Astrocyte of the spinal cord (primary cell): ENCODE data around the gene NCAPG.

Source experiments
- DNase-seq: peaks from one replicate; pipeline ENCODE4 v3.0.0; 2011; ENCODE audit warnings: low read depth, low spot score
- H3K4me3 ChIP-seq: 2 replicates; pipeline ENCODE4 v1.5.1; 2011; ENCODE audit warnings: low read depth, mild to moderate bottlenecking, low read length, moderate library complexity
- CTCF ChIP-seq: IDR thresholded peaks from 2 replicates; pipeline ENCODE4 v1.5.1; 2012; ENCODE audit warnings: low read depth, mild to moderate bottlenecking, low read length, inconsistent platforms
- in situ Hi-C: cut with HindIII; loops from 2 replicates; pipeline ENCODE4 v1.10.0; 2017; ENCODE audit warnings: low sequenced_read_pairs

NCAPG gene

GRCh38 chr4:17884511-17884910 is 73.7 kb downstream of the NCAPG start:
- no peak for DNase-seq
- TF ChIP-seq CTCF = no peak
- in situ Hi-C loops = no loop called here
- H3K4me3 ChIP-seq = no peak overlapping the region

- H3K4me3 ChIP-seq = no peak overlapping the region
- in situ Hi-C loops = no loop called here
- TF ChIP-seq CTCF = no peak
- DNase-seq = no peak
Observed at GRCh38 chr4:17889692-17890091, 78.9 kb downstream of the NCAPG start.

DNA sequence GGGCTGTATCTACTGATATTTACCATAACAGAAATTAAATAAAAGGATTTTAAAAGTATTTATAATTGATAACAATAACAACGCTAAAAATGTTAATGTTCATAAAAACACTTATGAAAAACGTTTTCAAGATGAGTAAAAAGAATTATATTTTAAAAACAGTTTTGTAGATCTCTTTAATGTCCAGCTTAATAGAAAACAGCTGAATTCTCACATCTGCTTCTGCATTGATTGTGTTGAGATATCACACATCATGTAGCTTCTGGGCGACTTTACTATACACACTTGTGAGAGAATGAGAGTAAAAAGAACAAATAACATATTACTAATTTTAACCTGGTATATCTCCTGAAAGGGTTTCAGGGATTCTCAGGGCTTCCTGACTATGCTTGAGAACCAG is 83.6 kb downstream of the NCAPG start:
- TF ChIP-seq CTCF = no peak
- H3K4me3 ChIP-seq = no peak overlapping the region
- in situ Hi-C loops = no loop called here
- DNase-seq = no peak
